Mucosa of rectum (tissue), 2 donors: ENCODE measurements around the gene COL5A2.

Experiments used
- H3K27ac ChIP-seq, 2 donors: one replicate each; pipeline ENCODE4 v1.7.0; 2013; ENCODE audit warnings: inconsistent platforms in 2 of 2, low read depth in 2 of 2, low read length in 2 of 2
- H3K27me3 ChIP-seq, 2 donors: one replicate each; pipeline ENCODE4 v1.7.0; 2013; ENCODE audit warnings: low read length in 2 of 2; ENCODE audit not compliant: control insufficient read depth in 2 of 2, insufficient read depth in 2 of 2
- H3K36me3 ChIP-seq, 2 donors: one replicate each; pipeline ENCODE4 v1.7.0; 2013; ENCODE audit warnings: low read length in 2 of 2; ENCODE audit not compliant: control insufficient read depth in 2 of 2, insufficient read depth in 2 of 2
- H3K4me1 ChIP-seq, 2 donors: one replicate each; pipeline ENCODE4 v1.7.0; 2013; ENCODE audit warnings: low read length in 2 of 2, mild to moderate bottlenecking in 1 of 2; ENCODE audit not compliant: control insufficient read depth in 2 of 2, insufficient read depth in 2 of 2
- H3K4me3 ChIP-seq, 2 donors: one replicate each; pipeline ENCODE4 v1.7.0; 2013; ENCODE audit warnings: low read length in 2 of 2
- H3K9ac ChIP-seq, 2 donors: one replicate each; pipeline ENCODE4 v1.7.0; 2013; ENCODE audit warnings: low read length in 2 of 2, low read depth in 1 of 2, mild to moderate bottlenecking in 1 of 2
- H3K9me3 ChIP-seq, 2 donors: one replicate each; pipeline ENCODE4 v1.7.0; 2013; ENCODE audit warnings: low read length in 2 of 2; ENCODE audit not compliant: control insufficient read depth in 2 of 2
- donor health status: healthy.
- donor health status: Normal muscosa, but diverticular disease.

Gene COL5A2

DNA sequence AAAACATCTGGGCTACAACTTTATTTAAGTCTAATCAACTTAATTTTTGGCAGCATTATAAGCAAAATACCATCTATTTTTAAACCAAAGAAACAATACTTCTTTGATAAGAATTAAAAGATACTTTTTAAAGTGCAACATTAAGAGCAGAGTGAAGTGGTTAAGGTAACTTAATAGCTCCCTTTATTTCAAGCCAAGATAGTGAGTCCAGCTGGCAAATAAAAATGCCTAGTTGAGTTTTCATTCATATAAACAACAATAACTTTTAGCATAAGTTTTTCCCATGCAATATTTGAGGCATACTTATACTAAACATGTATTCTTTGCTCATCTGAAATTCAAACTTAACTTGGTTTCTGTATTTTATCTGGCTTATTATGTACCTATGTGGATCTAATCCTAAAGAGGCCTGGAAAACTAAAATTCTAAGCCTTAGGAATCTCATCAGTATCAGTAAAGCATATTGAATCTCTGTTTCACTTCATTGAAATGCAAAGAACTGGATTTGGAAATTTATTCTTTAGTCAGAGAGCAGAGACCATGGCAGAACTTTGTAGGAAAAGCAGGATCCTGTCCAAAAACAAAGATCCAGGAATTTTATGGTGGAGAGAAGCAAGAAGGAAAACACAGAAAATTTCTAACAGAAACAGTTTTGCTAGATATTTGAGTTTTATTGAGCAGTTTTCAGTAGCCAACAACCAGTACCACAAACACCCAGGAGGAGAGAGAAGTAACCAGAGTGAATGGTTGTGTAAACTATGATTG is 109.5 kb downstream of the COL5A2 start:
- no peaks in the 10 kb centered on the region for H3K4me1 ChIP-seq

DNA sequence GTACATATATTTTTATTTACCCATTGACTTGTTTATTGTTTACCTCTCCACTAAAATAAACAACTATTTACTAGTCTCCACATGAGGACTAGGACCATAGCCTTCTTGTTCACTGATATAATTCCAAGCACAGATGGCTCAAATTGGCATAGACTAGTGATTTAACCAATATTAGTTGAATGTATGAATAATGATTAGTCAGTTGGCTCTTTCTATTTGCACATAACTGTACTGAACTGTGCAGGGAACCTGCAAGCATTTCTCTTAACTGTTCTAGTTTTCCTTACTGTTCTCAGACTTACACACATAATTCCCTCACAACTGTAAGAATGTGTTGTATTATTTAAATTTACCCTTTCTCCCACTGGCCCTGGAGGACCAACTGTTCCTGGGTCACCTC is 113.5 kb downstream of the COL5A2 start:
- H3K36me3 ChIP-seq = no peaks in the 10 kb centered on the region

More for the DNA sequence above, 109.5 kb downstream of the COL5A2 start:
- Histone ChIP-seq H3K27me3 (no peaks in the 10 kb centered on the region), H3K9me3 (no peaks in the 10 kb centered on the region), H3K36me3 (no peaks in the 10 kb centered on the region), H3K9ac (no peak overlapping the region), H3K27ac (no peak overlapping the region), H3K4me3 (no peak overlapping the region)

DNA sequence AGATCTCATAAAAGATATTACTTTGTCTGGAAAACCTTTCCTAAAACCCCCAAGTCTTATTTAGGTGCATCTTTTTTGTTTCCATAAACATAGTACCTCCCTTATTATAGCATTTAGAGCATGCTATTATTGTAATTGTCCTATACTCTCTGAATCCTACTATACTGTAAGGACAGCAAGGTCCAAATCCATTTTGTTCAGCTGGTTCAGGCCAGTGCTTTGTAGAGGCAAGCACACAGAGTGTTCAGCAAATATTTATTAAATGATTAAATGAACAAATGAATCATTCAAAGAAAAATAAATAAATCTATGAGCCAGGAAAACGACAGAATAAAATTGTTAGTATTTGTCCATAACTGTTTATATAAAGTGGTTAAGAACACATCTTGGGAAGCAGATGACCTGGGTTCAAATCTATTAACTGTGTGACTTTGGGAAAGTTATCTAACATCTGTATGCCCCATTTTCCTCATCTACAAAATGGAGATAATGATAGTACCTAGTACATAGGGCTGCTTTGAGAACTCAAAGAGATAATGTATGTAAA is 119.4 kb downstream of the COL5A2 start:
- Histone ChIP-seq H3K27ac (no peak overlapping the region), H3K4me1 (no peaks in the 10 kb centered on the region), H3K36me3 (no peaks in the 10 kb centered on the region), H3K4me3 (no peak overlapping the region), H3K9me3 (no peaks in the 10 kb centered on the region), H3K9ac (no peak overlapping the region), H3K27me3 (no peaks in the 10 kb centered on the region)

More for the DNA sequence above, 113.5 kb downstream of the COL5A2 start:
- H3K9me3 ChIP-seq = no peaks in the 10 kb centered on the region
- no peak overlapping the region for H3K27ac ChIP-seq
- H3K9ac ChIP-seq = no peak overlapping the region
- no peak overlapping the region for H3K4me3 ChIP-seq
- H3K4me1 ChIP-seq = no peaks in the 10 kb centered on the region
- no peaks in the 10 kb centered on the region for H3K27me3 ChIP-seq

DNA sequence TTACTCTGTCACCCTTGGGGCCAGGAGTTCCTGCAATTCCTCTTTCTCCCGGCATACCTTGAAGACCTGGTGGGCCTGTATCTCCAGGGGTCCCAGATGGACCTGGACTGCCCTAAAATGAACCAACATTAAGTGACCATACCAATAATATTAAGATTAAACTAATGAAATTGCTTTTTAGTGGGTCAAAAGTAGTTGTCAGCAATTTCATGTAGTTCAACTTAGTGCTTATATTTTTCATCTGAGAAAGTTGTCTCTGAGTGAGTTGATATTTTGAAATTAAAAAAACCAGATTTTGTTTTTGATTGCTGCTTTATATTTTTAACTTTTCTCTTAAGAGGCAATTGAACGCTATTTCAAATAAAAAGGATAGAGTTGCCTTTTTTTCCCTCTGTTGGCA is 122.2 kb downstream of the COL5A2 start:
- no peaks in the 10 kb centered on the region for H3K4me1 ChIP-seq
- no peak overlapping the region for H3K9ac ChIP-seq
- no peaks in the 10 kb centered on the region for H3K36me3 ChIP-seq
- no peak overlapping the region for H3K27ac ChIP-seq
- no peaks in the 10 kb centered on the region for H3K27me3 ChIP-seq
- no peak overlapping the region for H3K4me3 ChIP-seq
- no peaks in the 10 kb centered on the region for H3K9me3 ChIP-seq

DNA sequence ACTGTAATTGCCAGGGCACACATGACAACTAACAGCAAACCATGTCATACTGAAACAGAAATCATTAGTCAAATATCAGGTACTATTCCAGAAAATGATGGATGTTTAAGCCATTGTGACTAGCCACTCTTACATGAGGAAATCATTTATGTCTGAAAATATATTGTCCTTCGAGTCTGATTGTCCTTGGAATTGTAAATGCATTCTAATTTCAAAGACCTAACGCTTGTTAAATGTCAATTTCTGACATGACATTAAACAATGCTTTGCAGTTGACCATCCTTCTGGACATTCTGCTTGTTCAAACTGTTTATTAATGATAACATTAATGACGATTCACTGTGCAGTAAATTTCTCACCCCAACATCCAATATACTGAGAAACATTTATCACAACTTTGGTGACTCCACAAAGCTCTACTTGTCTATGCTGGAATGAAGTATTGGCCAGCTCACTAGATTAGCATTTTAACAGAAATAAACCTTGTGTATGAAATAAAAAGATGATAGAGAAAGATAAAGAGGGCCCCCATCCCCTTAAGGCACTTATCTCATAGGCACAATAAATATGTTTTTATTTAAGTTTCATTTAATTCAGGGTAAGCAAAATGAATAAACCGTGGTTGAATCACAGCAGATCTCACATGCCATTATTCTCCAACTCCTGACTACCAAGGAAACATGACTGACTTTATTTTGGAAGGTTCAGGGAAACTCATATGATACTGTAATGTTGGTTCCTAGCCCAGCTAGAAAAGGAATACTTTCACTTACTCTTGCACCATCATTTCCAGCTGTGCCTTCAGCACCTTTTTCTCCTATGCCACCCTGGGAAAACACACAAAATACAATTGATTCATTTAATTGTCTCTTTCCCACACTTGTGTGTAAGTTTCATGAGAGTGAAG is 123.1 kb downstream of the COL5A2 start:
- H3K9ac ChIP-seq = no peak overlapping the region
- H3K36me3 ChIP-seq = no peaks in the 10 kb centered on the region
- H3K27me3 ChIP-seq = no peaks in the 10 kb centered on the region
- no peak overlapping the region for H3K4me3 ChIP-seq
- no peaks in the 10 kb centered on the region for H3K4me1 ChIP-seq
- no peaks in the 10 kb centered on the region for H3K9me3 ChIP-seq
- H3K27ac ChIP-seq = no peak overlapping the region

DNA sequence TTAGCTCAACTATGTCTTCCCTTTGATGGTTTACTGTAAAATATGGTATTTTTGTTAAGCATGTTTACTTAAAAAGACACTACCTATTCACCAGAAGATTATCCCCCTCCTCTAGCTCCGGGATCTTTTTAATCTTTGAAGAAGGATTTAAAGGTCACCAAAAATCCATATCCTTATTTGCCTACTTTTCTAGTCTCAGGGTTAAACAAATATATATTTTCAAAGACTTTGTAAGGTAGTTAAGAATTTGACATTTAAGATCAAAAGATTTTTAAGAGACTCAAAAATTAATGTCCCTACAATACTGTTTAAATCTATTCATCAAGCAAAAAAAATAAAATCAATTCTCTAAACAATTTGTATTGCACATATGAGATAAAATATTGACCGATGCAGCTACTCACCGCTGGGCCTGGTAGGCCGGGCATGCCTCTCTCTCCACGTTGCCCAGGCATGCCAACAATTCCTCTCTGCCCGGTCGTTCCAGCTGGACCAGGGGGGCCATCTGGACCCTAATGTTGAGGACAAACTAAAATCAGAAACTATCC is 129.3 kb downstream of the COL5A2 start:
- H3K4me1 ChIP-seq = no peaks in the 10 kb centered on the region
- no peak overlapping the region for H3K9ac ChIP-seq
- no peaks in the 10 kb centered on the region for H3K27me3 ChIP-seq
- no peaks in the 10 kb centered on the region for H3K36me3 ChIP-seq
- H3K27ac ChIP-seq = no peak overlapping the region
- no peak overlapping the region for H3K4me3 ChIP-seq
- no peaks in the 10 kb centered on the region for H3K9me3 ChIP-seq

DNA sequence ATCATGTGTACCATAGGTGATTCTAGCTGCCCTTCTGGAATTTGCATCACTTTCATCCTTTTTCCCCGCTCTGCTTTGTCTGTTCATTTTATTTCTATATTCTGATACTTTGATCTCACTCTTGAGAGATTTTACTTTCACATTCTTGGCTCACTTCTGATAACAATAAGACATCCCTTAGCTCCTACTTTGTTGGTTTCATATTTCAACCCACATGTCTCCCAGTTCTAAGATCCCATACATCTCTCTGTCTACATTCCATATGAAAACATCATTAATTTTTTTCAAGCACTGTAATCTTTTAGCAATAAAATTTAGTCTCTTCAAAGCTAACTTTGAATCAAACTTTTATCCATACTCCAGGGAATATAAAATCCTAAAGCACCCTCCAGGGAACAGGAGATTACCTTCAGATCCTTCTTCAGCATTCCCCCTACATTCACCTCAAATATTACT is 129.8 kb downstream of the COL5A2 start:
- Histone ChIP-seq H3K27ac (no peak overlapping the region), H3K9me3 (no peaks in the 10 kb centered on the region), H3K27me3 (no peaks in the 10 kb centered on the region), H3K9ac (no peak overlapping the region), H3K4me1 (no peaks in the 10 kb centered on the region), H3K36me3 (no peaks in the 10 kb centered on the region), H3K4me3 (no peak overlapping the region)

DNA sequence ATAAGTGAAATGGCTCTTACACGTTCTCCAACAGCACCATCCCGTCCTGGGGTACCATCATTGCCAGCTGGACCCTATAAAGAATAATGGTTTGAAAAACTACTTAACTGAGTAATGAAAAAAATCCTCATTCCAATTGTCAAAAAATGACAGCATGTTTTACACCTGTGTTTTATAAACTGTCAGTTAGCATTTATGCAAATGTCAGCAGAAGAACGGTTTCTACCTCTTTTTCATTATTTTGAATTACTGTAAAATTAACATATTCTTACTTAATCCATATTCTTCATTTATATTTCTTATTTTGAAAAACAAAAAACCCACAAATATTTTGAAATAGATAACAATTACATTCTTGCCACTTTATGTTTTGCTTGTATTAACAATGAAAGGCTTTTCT is 131.4 kb downstream of the COL5A2 start:
- Histone ChIP-seq H3K4me3 (no peak overlapping the region), H3K27me3 (no peaks in the 10 kb centered on the region), H3K4me1 (no peaks in the 10 kb centered on the region), H3K27ac (no peak overlapping the region), H3K9me3 (no peaks in the 10 kb centered on the region), H3K9ac (no peak overlapping the region), H3K36me3 (no peaks in the 10 kb centered on the region)

DNA sequence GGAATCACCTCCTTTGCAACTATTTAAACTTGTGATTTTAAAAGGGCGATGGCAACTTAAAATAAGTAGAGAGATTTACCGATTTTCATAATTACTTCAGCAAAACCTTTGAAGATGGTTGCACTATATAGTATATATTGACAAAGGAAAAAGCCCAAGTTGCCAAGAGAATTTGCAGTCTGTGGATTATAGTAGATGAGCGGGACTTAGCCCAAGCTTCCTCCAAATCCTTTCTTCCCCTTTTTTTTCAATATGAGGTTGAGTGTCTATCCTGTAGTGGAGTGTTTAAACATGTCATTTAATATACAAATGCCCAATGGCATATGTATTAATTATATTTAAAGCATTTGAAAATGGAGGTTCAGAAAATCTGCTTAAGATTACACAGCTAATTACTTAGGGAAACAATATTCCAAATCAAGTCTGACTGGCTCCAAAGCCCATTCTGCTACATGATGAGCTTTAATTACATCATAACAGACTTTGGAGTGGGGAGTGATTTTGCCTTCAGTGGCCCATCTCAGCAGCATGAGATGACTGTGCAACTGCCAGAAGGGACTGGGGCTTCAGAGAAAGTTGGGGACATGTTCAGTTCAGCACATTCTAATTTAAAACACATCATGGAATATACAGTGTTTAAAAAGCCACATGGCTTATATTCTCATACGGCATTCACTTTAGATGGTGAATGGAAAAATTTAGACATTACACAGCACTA is 132.2 kb downstream of the COL5A2 start:
- Histone ChIP-seq H3K9me3 (no peaks in the 10 kb centered on the region), H3K36me3 (peaks cover 0 to 3% of the 10 kb centered on the region in 2 donors), H3K27me3 (no peaks in the 10 kb centered on the region), H3K9ac (no peak overlapping the region), H3K4me1 (no peaks in the 10 kb centered on the region), H3K27ac (no peak overlapping the region), H3K4me3 (no peak overlapping the region)
